ENCODE data around the gene GMCL2.
"Not testable (repeated sequence)": the region's sequence is repeated elsewhere in the genome, so short reads cannot be mapped to it uniquely, and the experiment has no call there.

The GMCL2 gene

DNA sequence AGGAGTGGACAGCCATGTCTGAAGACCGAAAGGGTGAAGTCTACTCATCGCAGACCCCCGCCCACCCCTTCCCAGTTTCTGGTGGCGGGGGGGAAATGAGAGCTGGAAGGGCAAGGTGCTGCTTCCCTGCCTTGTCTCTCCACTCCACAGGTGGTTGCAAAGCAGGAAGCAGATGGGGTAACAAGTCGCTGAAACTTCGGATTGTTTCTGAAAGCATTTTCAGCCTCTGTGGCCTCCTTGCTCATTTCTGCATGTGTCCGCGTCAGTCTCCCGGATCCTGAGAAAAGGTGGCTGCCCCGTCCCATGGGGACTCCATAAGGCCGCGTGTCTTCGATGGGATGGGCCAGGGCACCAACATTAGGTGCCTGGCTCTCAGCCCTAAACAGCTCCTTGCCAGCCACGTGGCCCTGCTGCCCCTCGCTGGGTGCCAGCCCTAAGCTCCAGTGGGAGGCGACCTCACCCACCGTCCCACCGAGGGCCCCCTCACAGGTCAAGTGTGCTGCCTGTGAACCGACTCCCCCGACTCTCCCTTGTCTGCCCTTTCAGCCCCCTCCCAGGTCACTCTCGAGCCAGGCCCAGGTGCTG lies 44.5 kb upstream of the GMCL2 start:
- H2BK12ac ChIP-seq (ENCODE audit: low read length): no peak overlapping the region
- H2AFZ ChIP-seq (ENCODE audit: insufficient read depth, low read length, poor library complexity): peak overlapping the region; percentile 61
- peaks cover 11 to 13% of the 10 kb centered on the region in 2 experiments for H3K4me1 ChIP-seq (ENCODE audit: control insufficient read depth in 1 of 2, insufficient read depth in 2 of 2, low read length in 2 of 2)
- H3K79me2 ChIP-seq (ENCODE audit: control insufficient read depth, insufficient read depth, low read length, poor library complexity): peaks cover 9% of the 10 kb centered on the region
- H3K14ac ChIP-seq (ENCODE audit: low read length): peak overlapping the region; percentile 95
- peak overlapping the region; percentile 81 for H3K4me2 ChIP-seq (ENCODE audit: low read length)
- peak overlapping the region; percentile 95 for H4K91ac ChIP-seq (ENCODE audit: low read depth, low read length)
- DNase-seq: no peak
- no CpG with 5 or more reads among the region's 21 CpGs for WGBS (ENCODE audit: extremely low coverage, insufficient coverage, insufficient read length)
- H3K18ac ChIP-seq (ENCODE audit: low read length): peak overlapping the region; percentile 60
- peak overlapping the region; percentile 61 for H4K8ac ChIP-seq (ENCODE audit: low read depth, low read length)
- no peaks in the 10 kb centered on the region for H3K27me3 ChIP-seq (ENCODE audit: insufficient read depth, low read length)
- H3K4ac ChIP-seq (ENCODE audit: low read depth, low read length): peak overlapping the region; percentile 56
- peaks cover 2% of the 10 kb centered on the region for H3K9me3 ChIP-seq (ENCODE audit: insufficient read depth, low read depth, low read length)
- H3K23ac ChIP-seq (ENCODE audit: low read length): no peak overlapping the region
- peak overlapping the region; percentile 86 for H3K4me3 ChIP-seq (ENCODE audit: low read depth, low read length)
- peak overlapping the region; percentile 72 for H2AK5ac ChIP-seq (ENCODE audit: low read length)
- H2BK120ac ChIP-seq (ENCODE audit: insufficient read depth, low read length, poor library complexity): peak overlapping the region; percentile 9
- H3K27ac ChIP-seq (ENCODE audit: low read depth, low read length): peak overlapping the region; percentile 20
- peaks cover 22 to 35% of the 10 kb centered on the region in 2 experiments for H3K36me3 ChIP-seq (ENCODE audit: control insufficient read depth in 1 of 2, insufficient read depth in 2 of 2, low read length in 2 of 2)
- H2BK5ac ChIP-seq (ENCODE audit: low read depth, low read length, poor library complexity): peak overlapping the region; percentile 19
- peaks cover 9% of the 10 kb centered on the region for H3K79me1 ChIP-seq (ENCODE audit: low read length)
- H4K12ac ChIP-seq (ENCODE audit: low read depth, low read length): peak overlapping the region; percentile 94
- peak overlapping the region; percentile 76 for H3K9ac ChIP-seq (ENCODE audit: low read length)

DNA sequence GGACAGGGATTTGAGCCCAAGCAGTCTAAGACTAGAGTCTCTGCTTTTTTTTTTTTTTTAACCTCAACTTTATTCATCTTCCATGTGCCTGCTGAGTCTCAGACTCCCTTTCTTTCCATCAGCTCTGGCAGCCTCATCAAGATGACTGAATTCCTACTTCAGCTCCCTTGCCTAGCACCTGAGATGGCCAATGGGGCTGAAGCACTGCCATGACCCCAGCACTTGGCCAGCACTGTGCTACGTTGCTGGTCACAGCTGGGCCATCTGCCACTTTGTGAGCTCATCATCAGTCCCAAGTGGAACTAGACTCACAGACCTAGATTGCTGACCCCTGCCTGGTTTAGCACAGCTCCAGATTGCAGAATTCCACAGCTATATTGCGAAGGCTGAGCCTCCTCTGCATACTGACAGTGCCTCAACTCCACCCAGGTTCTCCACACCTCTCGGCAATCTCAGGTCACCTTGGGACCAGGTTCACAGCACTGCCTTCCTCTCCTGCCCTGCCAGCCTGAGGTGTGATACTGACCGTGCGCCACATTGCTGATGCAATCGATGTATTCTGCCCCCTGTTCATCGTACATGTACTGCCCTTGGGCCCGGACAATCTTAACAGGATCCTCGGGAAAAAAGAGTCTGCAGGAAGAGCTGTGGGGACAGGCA lies 43.8 kb upstream of the GMCL2 start:
- H3K9me3 ChIP-seq (ENCODE audit: insufficient read depth, low read depth, low read length): peaks cover 2% of the 10 kb centered on the region
- no peak overlapping the region for H2BK5ac ChIP-seq (ENCODE audit: low read depth, low read length, poor library complexity)
- H3K36me3 ChIP-seq (ENCODE audit: control insufficient read depth in 1 of 2, insufficient read depth in 2 of 2, low read length in 2 of 2): peaks cover 22 to 35% of the 10 kb centered on the region in 2 experiments
- no peak overlapping the region for H3K9ac ChIP-seq (ENCODE audit: low read length)
- no peak overlapping the region for H2BK12ac ChIP-seq (ENCODE audit: low read length)
- H3K79me1 ChIP-seq (ENCODE audit: low read length): peaks cover 9% of the 10 kb centered on the region
- H3K4ac ChIP-seq (ENCODE audit: low read depth, low read length): no peak overlapping the region
- no peak overlapping the region for H3K4me3 ChIP-seq (ENCODE audit: low read depth, low read length)
- peak overlapping the region; percentile 7 for H4K8ac ChIP-seq (ENCODE audit: low read depth, low read length)
- H3K23ac ChIP-seq (ENCODE audit: low read length): no peak overlapping the region
- no peak overlapping the region for H4K12ac ChIP-seq (ENCODE audit: low read depth, low read length)
- no peak overlapping the region for H4K91ac ChIP-seq (ENCODE audit: low read depth, low read length)
- H3K18ac ChIP-seq (ENCODE audit: low read length): peak overlapping the region; percentile 7
- H2AK5ac ChIP-seq (ENCODE audit: low read length): no peak overlapping the region
- DNase-seq: no peak
- no CpG with 5 or more reads among the region's 9 CpGs for WGBS (ENCODE audit: extremely low coverage, insufficient coverage, insufficient read length)
- H2BK120ac ChIP-seq (ENCODE audit: insufficient read depth, low read length, poor library complexity): no peak overlapping the region
- no peak overlapping the region for H3K27ac ChIP-seq (ENCODE audit: low read depth, low read length)
- H3K14ac ChIP-seq (ENCODE audit: low read length): no peak overlapping the region
- peak overlapping the region; percentile 81 for H3K4me2 ChIP-seq (ENCODE audit: low read length)
- peaks cover 9% of the 10 kb centered on the region for H3K79me2 ChIP-seq (ENCODE audit: control insufficient read depth, insufficient read depth, low read length, poor library complexity)
- H3K4me1 ChIP-seq (ENCODE audit: control insufficient read depth in 1 of 2, insufficient read depth in 2 of 2, low read length in 2 of 2): peaks cover 11 to 13% of the 10 kb centered on the region in 2 experiments
- H3K27me3 ChIP-seq (ENCODE audit: insufficient read depth, low read length): no peaks in the 10 kb centered on the region
- no peak overlapping the region for H2AFZ ChIP-seq (ENCODE audit: insufficient read depth, low read length, poor library complexity)

DNA sequence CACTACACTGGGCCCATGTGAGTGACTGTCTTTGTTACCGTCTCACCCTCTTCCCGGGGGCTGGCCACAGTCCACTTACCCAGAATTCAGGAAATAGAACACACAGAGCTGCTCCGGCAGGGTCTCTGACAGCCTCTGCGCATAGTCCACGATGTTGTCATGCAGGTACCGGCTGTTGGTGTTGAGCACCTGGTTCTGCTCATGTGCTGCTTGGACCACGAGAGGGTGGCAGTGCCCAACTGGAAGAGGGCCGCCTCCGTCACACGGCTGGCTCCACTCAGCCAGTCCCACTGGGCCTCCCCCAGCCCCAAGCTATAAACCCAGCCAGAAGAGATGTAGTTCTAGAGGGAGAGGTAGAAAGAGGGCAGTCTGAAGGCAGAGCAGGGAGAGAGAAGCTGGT lies 42.7 kb upstream of the GMCL2 start:
- no CpG with 5 or more reads among the region's 10 CpGs for WGBS (ENCODE audit: extremely low coverage, insufficient coverage, insufficient read length)

DNA sequence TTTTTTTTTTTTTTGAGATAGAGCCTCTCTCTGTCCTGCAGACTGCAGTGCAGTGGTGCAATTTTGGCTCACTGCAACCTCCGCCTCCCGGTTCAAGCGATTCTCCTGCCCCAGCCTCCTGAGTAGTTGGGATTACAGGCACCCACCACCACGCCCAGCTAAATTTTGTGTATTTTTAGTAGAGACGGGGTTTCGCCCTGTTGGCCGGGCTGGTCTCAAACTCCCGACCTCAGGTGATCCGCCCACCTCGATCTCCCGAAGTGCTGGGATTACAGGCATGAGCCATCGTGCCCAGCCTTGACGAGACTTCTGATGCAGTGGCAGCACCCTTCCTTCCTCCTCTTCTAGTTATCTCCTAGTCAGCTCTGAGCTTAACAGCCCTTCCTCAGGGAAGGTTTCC lies 41.9 kb upstream of the GMCL2 start:
- not testable (repeated sequence) for H3K79me1 ChIP-seq (ENCODE audit: low read length); DNase-seq; H3K79me2 ChIP-seq (ENCODE audit: control insufficient read depth, insufficient read depth, low read length, poor library complexity); H3K4me2 ChIP-seq (ENCODE audit: low read length); H2BK5ac ChIP-seq (ENCODE audit: low read depth, low read length, poor library complexity); H2AFZ ChIP-seq (ENCODE audit: insufficient read depth, low read length, poor library complexity); H3K4me3 ChIP-seq (ENCODE audit: low read depth, low read length); H4K8ac ChIP-seq (ENCODE audit: low read depth, low read length); H3K9me3 ChIP-seq (ENCODE audit: insufficient read depth, low read depth, low read length); H4K91ac ChIP-seq (ENCODE audit: low read depth, low read length); H3K27me3 ChIP-seq (ENCODE audit: insufficient read depth, low read length); H3K4ac ChIP-seq (ENCODE audit: low read depth, low read length); H2AK5ac ChIP-seq (ENCODE audit: low read length); H3K23ac ChIP-seq (ENCODE audit: low read length); H3K14ac ChIP-seq (ENCODE audit: low read length); H3K27ac ChIP-seq (ENCODE audit: low read depth, low read length); H2BK12ac ChIP-seq (ENCODE audit: low read length); H3K9ac ChIP-seq (ENCODE audit: low read length); H3K18ac ChIP-seq (ENCODE audit: low read length); H2BK120ac ChIP-seq (ENCODE audit: insufficient read depth, low read length, poor library complexity); H4K12ac ChIP-seq (ENCODE audit: low read depth, low read length)
- H3K4me1 ChIP-seq (ENCODE audit: control insufficient read depth in 1 of 2, insufficient read depth in 2 of 2, low read length in 2 of 2): peaks cover 15 to 16% of the 10 kb centered on the region in 2 experiments
- WGBS (ENCODE audit: extremely low coverage, insufficient coverage, insufficient read length): no CpG with 5 or more reads among the region's 13 CpGs
- peaks cover 26 to 45% of the 10 kb centered on the region in 2 experiments for H3K36me3 ChIP-seq (ENCODE audit: control insufficient read depth in 1 of 2, insufficient read depth in 2 of 2, low read length in 2 of 2)

More for the DNA sequence above, 42.7 kb upstream of the GMCL2 start:
- Histone ChIP-seq H3K4me2 (ENCODE audit: low read length) (no peak overlapping the region), H2BK5ac (ENCODE audit: low read depth, low read length, poor library complexity) (no peak overlapping the region), H3K14ac (ENCODE audit: low read length) (no peak overlapping the region), H3K18ac (ENCODE audit: low read length) (peak overlapping the region; percentile 11), H3K27ac (ENCODE audit: low read depth, low read length) (no peak overlapping the region), H4K12ac (ENCODE audit: low read depth, low read length) (no peak overlapping the region), H3K27me3 (ENCODE audit: insufficient read depth, low read length) (no peaks in the 10 kb centered on the region), H3K4ac (ENCODE audit: low read depth, low read length) (no peak overlapping the region), H3K36me3 (ENCODE audit: control insufficient read depth in 1 of 2, insufficient read depth in 2 of 2, low read length in 2 of 2) (peaks cover 26 to 40% of the 10 kb centered on the region in 2 experiments), H4K8ac (ENCODE audit: low read depth, low read length) (no peak overlapping the region), H3K9ac (ENCODE audit: low read length) (no peak overlapping the region), H3K23ac (ENCODE audit: low read length) (no peak overlapping the region), H2BK12ac (ENCODE audit: low read length) (no peak overlapping the region), H3K79me1 (ENCODE audit: low read length) (peaks cover 9% of the 10 kb centered on the region), H3K4me1 (ENCODE audit: control insufficient read depth in 1 of 2, insufficient read depth in 2 of 2, low read length in 2 of 2) (peaks cover 11 to 13% of the 10 kb centered on the region in 2 experiments), H3K79me2 (ENCODE audit: control insufficient read depth, insufficient read depth, low read length, poor library complexity) (peaks cover 9% of the 10 kb centered on the region), H2AK5ac (ENCODE audit: low read length) (no peak overlapping the region), H3K9me3 (ENCODE audit: insufficient read depth, low read depth, low read length) (peaks cover 2% of the 10 kb centered on the region), H2BK120ac (ENCODE audit: insufficient read depth, low read length, poor library complexity) (no peak overlapping the region), H4K91ac (ENCODE audit: low read depth, low read length) (no peak overlapping the region), H3K4me3 (ENCODE audit: low read depth, low read length) (no peak overlapping the region), H2AFZ (ENCODE audit: insufficient read depth, low read length, poor library complexity) (no peak overlapping the region)
- no peak for DNase-seq
